ENCODE measurements around the gene SF3B1. TPM values are rescaled to one million over a fixed set of nuclear protein-coding genes. Genes with fewer than 3 reads are reported as not detected.

Gene SF3B1
- total RNA-seq, 1 donor from 2014 or later, result 253 TPM

- Histone ChIP-seq H3K9ac (ENCODE audit: low read length) (no peak overlapping the region), H3K4me3 (ENCODE audit: insufficient read depth, low read depth, low read length) (no peak overlapping the region), H3K79me2 (ENCODE audit: insufficient read depth, low read length) (peaks cover 94% of the 10 kb centered on the region), H3K4me1 (ENCODE audit: insufficient read depth, low read length) (no peaks in the 10 kb centered on the region), H3K9me3 (ENCODE audit: insufficient read depth, low read depth, low read length) (no peaks in the 10 kb centered on the region), H4K20me1 (ENCODE audit: insufficient read depth, low read length) (peaks cover 88% of the 10 kb centered on the region), H3K36me3 (ENCODE audit: insufficient read depth, low read length) (peaks cover 34% of the 10 kb centered on the region), H3K4me2 (ENCODE audit: low read length) (no peak overlapping the region), H3K27me3 (ENCODE audit: insufficient read depth, low read length) (no peaks in the 10 kb centered on the region), H2AFZ (ENCODE audit: low read depth, low read length) (no peak overlapping the region), H3K27ac (ENCODE audit: low read depth, low read length) (no peak overlapping the region)
- FAIRE-seq (no peak), DNase-seq (ENCODE audit: low read depth) (no peak)
- Mint-ChIP-seq H3K4me1 (ENCODE audit: low read depth, unreplicated experiment) (peaks cover 14% of the 10 kb centered on the region), H3K4me3 (ENCODE audit: unreplicated experiment) (no peak overlapping the region), H3K9me3 (ENCODE audit: unreplicated experiment) (no peaks in the 10 kb centered on the region), H3K27me3 (ENCODE audit: low read depth, unreplicated experiment) (no peaks in the 10 kb centered on the region), H3K36me3 (ENCODE audit: low read depth, unreplicated experiment) (peaks cover 2% of the 10 kb centered on the region), H3K27ac (ENCODE audit: unreplicated experiment) (peak overlapping the region; percentile 41)
- TF ChIP-seq CTCF (IDR thresholded peaks at IDR 0.05; ENCODE audit: insufficient read depth, low read depth, low read length) (no peak), EZH2 (IDR thresholded peaks at IDR 0.05; ENCODE audit: insufficient read depth, low read length) (no peak)
These were observed 11.5 kb downstream of the SF3B1 start for GRCh38 chr2:197423307-197423706.

- Histone ChIP-seq H3K4me3 (ENCODE audit: insufficient read depth, low read depth, low read length) (no peak overlapping the region), H3K4me1 (ENCODE audit: insufficient read depth, low read length) (no peaks in the 10 kb centered on the region), H4K20me1 (ENCODE audit: insufficient read depth, low read length) (peaks cover 68% of the 10 kb centered on the region), H3K79me2 (ENCODE audit: insufficient read depth, low read length) (peaks cover 89% of the 10 kb centered on the region), H3K9me3 (ENCODE audit: insufficient read depth, low read depth, low read length) (no peaks in the 10 kb centered on the region), H3K36me3 (ENCODE audit: insufficient read depth, low read length) (peaks cover 59% of the 10 kb centered on the region), H3K4me2 (ENCODE audit: low read length) (no peak overlapping the region), H3K9ac (ENCODE audit: low read length) (no peak overlapping the region), H3K27ac (ENCODE audit: low read depth, low read length) (no peak overlapping the region), H3K27me3 (ENCODE audit: insufficient read depth, low read length) (no peaks in the 10 kb centered on the region), H2AFZ (ENCODE audit: low read depth, low read length) (no peak overlapping the region)
- no peak for TF ChIP-seq CTCF (IDR thresholded peaks at IDR 0.05; ENCODE audit: insufficient read depth, low read depth, low read length)
- no peak for TF ChIP-seq EZH2 (IDR thresholded peaks at IDR 0.05; ENCODE audit: insufficient read depth, low read length)
- Mint-ChIP-seq H3K27me3 (ENCODE audit: low read depth, unreplicated experiment) (no peaks in the 10 kb centered on the region), H3K4me3 (ENCODE audit: unreplicated experiment) (no peak overlapping the region), H3K4me1 (ENCODE audit: low read depth, unreplicated experiment) (peaks cover 8% of the 10 kb centered on the region), H3K9me3 (ENCODE audit: unreplicated experiment) (no peaks in the 10 kb centered on the region), H3K36me3 (ENCODE audit: low read depth, unreplicated experiment) (peaks cover 13% of the 10 kb centered on the region), H3K27ac (ENCODE audit: unreplicated experiment) (no peak overlapping the region)
- FAIRE-seq (no peak), DNase-seq (ENCODE audit: low read depth) (no peak)
These were observed 15.4 kb downstream of the SF3B1 start for GRCh38 chr2:197419438-197419837.

- Histone ChIP-seq H3K9ac (ENCODE audit: low read length) (no peak overlapping the region), H3K27me3 (ENCODE audit: insufficient read depth, low read length) (no peaks in the 10 kb centered on the region), H3K79me2 (ENCODE audit: insufficient read depth, low read length) (peaks cover 77% of the 10 kb centered on the region), H3K4me2 (ENCODE audit: low read length) (no peak overlapping the region), H2AFZ (ENCODE audit: low read depth, low read length) (no peak overlapping the region), H4K20me1 (ENCODE audit: insufficient read depth, low read length) (peaks cover 42% of the 10 kb centered on the region), H3K9me3 (ENCODE audit: insufficient read depth, low read depth, low read length) (no peaks in the 10 kb centered on the region), H3K36me3 (ENCODE audit: insufficient read depth, low read length) (peaks cover 60% of the 10 kb centered on the region), H3K27ac (ENCODE audit: low read depth, low read length) (no peak overlapping the region), H3K4me1 (ENCODE audit: insufficient read depth, low read length) (no peaks in the 10 kb centered on the region), H3K4me3 (ENCODE audit: insufficient read depth, low read depth, low read length) (no peak overlapping the region)
- DNase-seq (ENCODE audit: low read depth) (no peak), FAIRE-seq (no peak)
- no peaks in the 10 kb centered on the region for H3K27me3 Mint-ChIP-seq (ENCODE audit: low read depth, unreplicated experiment)
- peaks cover 17% of the 10 kb centered on the region for H3K36me3 Mint-ChIP-seq (ENCODE audit: low read depth, unreplicated experiment)
- no peak overlapping the region for H3K27ac Mint-ChIP-seq (ENCODE audit: unreplicated experiment)
- no peaks in the 10 kb centered on the region for H3K9me3 Mint-ChIP-seq (ENCODE audit: unreplicated experiment)
- TF ChIP-seq CTCF (IDR thresholded peaks at IDR 0.05; ENCODE audit: insufficient read depth, low read depth, low read length) (no peak), EZH2 (IDR thresholded peaks at IDR 0.05; ENCODE audit: insufficient read depth, low read length) (no peak)
- H3K4me1 Mint-ChIP-seq (ENCODE audit: low read depth, unreplicated experiment), result peaks cover 13% of the 10 kb centered on the region
- H3K4me3 Mint-ChIP-seq (ENCODE audit: unreplicated experiment), result no peak overlapping the region
These were observed 18.6 kb downstream of the SF3B1 start for GRCh38 chr2:197416268-197416667.

All from astrocyte (in vitro differentiated cells and primary cell).